K562 treated with DMSO at 1 percent for 12 hours (cell line): ENCODE measurements around the gene RAD1. TPM values are rescaled to one million over a fixed set of nuclear protein-coding genes. Genes with fewer than 3 reads are reported as not detected.

Experiments used
- total RNA-seq: library from RNA; unstranded; fragments of 300-600 nt; gene quantifications from 2 replicates; pipeline ENCODE4 v1.2.3, GENCODE V29; 2022; ENCODE audit not compliant: insufficient read depth

Gene RAD1
- 19.8 and 43.2 TPM in 2 replicates for total RNA-seq

GRCh38 chr5:34915139-34915855 is at the start of gene RAD1, which contains the start of gene BRIX1:
TSS of gene RAD1 (minus strand) at chr5:34915504. CDS start at chr5:34914892, 612 bp downstream.
TSS of gene BRIX1 (plus strand) at chr5:34915711. CDS start at chr5:34915739, 28 bp downstream.

GRCh38 chr5:34929134-34929719 is 13.9 kb upstream of the RAD1 start, which contains the start of gene DNAJC21:
TSS of gene DNAJC21 (plus strand) at chr5:34929559. CDS start at chr5:34929820, 261 bp downstream.

Other genes starting within 250 kb of the RAD1 start
- not detected in 2 replicates for gene TTC23L, start 76.3 kb downstream of the RAD1 start, total RNA-seq
- 28.8 and 33.0 TPM in 2 replicates for gene BRIX1, start 207 bp upstream of the RAD1 start, total RNA-seq
- 21.5 and 61.6 TPM in 2 replicates for gene DNAJC21, start 14.1 kb upstream of the RAD1 start, total RNA-seq
- not detected in 2 replicates for gene AGXT2, start 132.4 kb upstream of the RAD1 start, total RNA-seq